ENCODE measurements around the gene PYCARD.
"Not testable (repeated sequence)": the region's sequence is repeated elsewhere in the genome, so short reads cannot be mapped to it uniquely, and the experiment has no call there.

The PYCARD gene

DNA sequence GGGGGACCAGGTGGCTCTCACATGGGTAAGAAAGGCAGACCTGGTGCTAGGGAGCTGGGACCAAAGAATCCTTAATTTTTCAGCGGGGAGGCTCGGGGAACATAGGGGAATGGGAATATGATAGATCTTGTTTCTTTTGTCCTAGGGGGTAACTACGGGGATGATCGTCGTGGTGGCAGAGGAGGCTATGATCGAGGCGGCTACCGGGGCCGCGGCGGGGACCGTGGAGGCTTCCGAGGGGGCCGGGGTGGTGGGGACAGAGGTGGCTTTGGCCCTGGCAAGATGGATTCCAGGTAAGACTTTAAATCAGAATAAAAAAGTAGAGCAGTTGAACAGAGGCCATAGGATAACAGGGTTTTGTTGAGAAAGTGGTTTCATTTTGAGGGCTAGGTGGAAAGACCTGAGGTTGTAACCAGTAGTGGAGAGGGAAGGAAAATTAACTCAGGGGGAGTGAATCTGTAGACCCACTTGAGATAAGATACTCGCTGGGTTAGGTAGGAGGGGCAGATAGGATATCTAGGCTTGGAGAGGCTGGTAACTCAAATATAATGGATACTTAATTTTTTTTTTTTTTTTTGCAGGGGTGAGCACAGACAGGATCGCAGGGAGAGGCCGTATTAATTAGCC lies 11.6 kb downstream of the PYCARD start:
- DNase-seq (ENCODE audit: low read depth) = no peak

DNA sequence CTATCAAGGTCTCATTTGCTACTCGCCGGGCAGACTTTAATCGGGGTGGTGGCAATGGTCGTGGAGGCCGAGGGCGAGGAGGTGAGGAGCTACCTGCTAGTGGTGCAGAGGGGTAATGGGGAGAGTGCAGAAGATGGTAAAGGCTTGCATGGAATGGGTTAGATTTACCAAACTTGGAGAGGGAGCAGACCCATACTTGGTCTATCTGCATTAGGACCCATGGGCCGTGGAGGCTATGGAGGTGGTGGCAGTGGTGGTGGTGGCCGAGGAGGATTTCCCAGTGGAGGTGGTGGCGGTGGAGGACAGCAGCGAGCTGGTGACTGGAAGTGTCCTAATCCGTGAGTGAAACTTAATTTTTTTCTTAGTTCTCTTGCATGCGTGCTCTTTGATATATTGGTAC lies 12.5 kb downstream of the PYCARD start:
- no peak for DNase-seq (ENCODE audit: low read depth)

DNA sequence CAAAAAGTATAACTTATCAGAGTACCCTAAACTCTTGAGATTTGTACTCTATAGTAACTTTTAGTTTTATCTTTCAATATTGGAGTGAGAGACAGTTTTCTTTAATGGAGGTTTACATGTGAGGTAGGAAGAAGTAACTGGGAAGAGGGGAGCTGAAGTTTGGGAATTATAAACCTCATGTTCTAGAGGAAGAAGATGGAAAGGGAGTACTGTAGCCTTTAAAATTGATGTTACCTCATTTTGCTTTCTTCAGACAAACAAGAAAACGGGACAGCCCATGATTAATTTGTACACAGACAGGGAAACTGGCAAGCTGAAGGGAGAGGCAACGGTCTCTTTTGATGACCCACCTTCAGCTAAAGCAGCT lies 13.2 kb downstream of the PYCARD start:
- DNase-seq (ENCODE audit: low read depth) = no peak

DNA sequence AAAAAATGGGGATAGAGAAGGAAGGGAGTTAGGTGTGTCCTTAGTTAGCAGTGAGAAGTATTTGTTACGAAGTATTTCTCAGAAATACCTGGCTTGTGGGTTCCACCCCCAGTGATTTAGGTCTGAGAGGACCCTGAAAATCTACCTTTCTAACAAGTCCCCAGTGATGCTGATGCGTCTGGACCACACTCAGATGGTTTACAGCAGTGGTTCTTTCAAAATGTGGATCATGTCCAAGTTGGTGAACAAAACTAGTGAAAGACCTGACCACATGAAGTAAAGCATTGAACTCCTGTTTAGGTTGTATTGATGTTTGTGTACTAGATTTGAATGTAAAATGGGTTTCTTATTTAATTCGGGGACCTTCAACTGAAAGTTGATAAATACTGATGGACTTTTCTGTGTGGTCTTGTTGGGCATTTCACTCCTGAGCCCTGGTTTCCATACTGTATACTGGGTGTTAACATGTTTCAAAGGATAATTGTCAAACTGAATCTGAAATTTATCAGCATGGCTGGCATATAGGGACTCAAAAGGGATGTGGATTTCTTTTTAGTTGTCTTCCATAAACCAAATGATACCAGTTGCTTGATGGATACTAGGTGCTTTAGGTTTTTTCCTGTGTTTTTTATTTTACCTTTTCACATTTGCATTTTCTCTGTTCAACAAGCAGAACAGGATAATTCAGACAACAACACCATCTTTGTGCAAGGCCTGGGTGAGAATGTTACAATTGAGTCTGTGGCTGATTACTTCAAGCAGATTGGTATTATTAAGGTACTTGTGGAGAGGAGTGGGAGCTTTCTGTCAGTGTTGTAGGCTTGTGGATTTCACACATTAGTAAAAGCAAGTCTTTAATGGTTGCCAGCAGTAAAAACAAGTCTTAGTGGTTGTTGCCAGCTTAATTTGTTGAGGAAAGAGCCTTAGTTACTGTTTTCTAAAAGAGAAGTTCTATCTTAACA lies 13.8 kb downstream of the PYCARD start:
- DNase-seq (ENCODE audit: low read depth) = no peak

DNA sequence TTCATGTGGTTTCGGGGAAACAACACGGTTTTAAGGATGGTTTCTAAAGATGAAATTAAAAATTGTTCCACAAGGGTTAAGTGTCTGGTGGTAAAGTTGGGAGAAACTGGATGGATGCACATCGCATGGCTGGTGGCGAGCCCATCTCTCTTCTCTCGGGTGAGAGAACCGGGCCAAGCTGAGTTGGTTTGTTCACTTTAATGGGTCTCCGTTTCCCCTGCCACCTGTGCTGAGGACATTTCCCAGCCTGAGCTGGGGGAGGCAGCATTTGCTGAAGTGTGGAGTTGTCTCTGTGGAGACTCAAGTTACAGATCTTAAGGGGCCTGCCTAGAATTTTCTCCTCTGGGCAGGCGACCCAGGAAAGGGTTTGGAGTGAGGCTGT lies 14.8 kb downstream of the PYCARD start:
- no peak for DNase-seq (ENCODE audit: low read depth)

DNA sequence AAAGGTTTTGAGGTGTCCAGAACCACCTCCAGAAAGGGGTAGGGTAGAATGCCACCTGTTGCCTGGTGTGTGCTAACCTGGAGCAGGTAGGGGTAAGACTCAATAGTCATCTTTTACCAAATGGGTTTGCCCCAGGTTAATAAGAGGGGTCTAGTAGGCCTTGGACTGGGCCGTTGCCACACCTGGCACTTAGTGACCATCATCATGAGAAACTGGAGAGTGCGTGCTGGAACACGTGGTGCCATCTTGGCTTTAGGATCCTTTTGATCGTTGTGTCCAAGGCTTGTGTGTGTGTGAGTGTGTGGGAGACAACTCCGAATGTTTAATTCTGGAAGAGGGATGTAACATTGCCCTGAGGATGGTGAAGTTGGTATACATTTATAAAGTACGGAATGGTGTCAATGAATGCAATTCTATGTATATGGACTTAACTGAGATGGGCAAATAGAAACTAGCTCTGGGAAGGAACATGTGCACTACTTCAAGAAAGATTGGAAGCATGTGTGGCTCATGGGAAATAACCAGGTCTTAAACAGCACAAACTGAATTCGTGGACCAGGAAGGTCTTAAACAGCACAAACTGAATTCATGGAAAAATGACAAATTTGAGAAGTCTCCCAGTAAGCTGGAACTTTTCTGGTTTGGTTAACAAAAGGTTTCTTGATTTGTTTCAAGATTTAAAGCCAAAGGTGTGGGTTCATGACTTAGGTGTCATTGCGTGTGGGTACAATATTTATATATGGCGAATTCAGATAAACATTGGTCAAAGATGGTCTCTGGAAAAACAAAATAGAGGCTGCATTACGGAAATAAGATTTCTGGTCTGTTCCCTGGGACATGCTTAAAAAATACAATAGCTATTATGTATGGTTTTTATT lies 15.4 kb downstream of the PYCARD start:
- no peak for DNase-seq (ENCODE audit: low read depth)

DNA sequence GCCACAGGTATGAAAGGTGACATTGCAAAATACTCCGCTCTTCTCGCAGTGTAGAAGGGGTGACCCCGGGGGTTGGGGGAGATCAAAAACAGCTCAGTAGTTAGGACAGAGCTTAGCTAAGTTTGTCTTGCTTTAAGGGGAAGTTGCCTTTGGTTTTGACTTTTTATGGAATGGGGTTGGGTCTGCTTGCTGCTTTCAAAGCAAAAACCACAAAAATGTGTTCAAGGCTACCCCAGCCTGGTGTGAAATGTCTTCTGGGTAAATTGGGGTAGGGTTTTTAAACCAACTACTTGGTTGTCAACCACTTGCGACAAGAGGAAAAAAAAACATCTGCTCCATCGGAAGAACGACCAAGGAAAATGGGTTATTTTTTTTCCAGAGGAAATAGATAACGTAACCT lies 16.4 kb downstream of the PYCARD start:
- no peak for DNase-seq (ENCODE audit: low read depth)

DNA sequence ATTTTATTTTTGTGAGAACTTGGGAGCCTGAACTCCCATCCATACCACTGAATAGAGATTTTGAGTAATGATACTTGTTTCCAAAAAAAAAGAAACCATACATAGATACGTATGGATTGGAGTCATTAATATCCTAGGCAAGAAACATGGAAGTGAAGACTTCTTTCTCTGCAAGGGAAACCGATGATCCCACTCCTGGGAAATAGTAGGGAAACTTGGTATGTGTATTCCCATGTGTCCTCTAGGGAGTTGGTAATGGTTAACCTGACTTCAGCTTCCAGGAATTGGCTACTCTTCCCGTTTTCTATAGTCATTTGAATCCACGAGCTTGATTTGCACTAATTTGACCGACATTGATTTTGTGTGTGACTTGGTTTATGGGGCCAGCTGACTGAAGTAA lies 17.2 kb downstream of the PYCARD start:
- DNase-seq (ENCODE audit: low read depth) = no peak

DNA sequence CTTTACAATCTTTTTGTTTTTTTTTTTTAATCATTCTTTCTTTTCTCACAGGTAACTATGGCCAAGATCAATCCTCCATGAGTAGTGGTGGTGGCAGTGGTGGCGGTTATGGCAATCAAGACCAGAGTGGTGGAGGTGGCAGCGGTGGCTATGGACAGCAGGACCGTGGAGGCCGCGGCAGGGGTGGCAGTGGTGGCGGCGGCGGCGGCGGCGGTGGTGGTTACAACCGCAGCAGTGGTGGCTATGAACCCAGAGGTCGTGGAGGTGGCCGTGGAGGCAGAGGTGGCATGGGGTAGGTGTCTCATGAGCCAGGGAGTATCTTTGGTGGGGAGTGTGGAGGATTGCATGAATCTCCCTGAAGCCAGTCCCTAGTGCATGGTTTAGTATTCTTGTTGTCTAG lies 17.7 kb downstream of the PYCARD start:
- no peak for DNase-seq (ENCODE audit: low read depth)

DNA sequence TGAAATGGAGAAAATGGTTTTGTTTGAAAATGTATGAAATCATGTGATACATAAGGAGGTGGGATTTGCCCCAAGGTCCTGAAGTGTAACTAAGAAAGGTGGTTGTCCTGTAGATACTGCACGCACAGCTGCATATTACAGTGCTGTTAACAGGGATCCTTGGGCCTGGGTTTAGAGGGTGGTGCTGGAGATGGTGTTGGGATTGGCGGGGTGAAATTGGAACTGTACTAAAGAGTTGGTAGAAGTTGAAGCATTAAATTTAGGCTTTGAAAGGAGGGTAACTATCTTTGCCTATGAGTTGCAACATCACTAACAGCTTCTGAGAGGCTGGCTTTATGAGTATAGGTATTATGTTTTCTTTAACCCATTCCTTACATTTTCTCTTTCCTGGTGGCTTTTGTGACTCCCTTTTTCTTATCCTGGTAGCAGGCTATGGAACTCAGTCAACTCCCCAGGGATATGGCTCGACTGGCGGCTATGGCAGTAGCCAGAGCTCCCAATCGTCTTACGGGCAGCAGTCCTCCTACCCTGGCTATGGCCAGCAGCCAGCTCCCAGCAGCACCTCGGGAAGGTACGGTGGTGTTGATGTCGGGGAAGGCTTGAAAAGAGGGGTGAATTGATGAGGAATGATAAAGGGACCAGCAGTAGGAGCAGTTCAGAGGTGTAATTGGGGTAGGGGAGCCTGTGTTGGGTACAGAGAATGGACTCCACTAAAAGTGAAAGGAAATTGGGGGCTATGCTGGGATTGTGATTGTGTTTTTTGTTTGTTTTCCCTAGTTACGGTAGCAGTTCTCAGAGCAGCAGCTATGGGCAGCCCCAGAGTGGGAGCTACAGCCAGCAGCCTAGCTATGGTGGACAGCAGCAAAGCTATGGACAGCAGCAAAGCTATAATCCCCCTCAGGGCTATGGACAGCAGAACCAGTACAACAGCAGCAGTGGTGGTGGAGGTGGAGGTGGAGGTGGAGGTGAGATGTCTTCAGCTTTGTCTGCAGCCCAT lies 18.8 kb downstream of the PYCARD start:
- DNase-seq (ENCODE audit: low read depth) = no peak

DNA sequence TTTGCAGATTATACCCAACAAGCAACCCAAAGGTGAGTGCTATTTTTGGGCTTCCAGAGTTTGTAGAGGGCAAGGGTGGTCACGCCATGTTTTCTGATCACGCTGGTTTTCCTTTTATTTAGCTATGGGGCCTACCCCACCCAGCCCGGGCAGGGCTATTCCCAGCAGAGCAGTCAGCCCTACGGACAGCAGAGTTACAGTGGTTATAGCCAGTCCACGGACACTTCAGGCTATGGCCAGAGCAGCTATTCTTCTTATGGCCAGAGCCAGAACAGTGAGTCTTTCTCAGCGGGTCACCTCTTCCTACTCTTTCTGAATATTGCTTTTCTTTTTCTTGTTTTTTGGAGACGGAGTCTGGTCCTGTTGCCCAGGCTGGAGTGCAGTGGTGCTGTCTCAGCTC lies 20.2 kb downstream of the PYCARD start:
- no peak for DNase-seq (ENCODE audit: low read depth)

DNA sequence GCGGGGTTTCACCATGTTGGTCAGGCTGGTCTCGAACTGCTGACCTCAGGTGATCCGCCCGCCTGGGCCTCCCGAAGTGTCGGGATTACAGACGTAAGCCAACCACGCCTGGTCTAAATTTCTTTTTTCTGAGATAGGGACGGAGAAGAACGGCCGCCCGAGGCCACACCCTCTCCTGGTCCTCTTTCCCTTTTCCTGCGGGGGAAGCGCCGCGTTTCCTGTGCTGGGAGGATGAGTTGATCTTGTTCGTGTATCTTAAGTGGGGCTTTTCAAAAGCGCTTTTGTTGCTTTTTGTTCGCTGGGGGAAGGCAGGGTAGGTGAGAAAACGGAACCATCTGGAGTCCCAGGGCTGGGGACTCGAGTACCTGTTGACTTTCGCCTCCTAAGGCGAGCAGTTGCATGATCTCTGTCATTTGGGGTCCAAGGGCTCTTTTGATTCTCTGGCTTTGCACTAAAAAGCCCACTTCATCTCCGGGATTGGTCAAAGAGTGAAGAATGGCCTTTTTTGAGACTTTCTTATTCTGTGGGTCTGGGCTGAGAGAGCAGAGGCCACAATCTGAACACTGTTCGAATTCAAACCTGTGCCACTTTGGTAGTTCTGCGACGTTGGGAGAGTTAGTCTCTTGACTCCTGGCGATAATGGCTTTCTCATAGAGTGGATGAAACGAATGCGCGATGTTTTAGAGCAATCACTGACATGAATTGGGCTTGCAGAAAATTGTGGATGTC lies 21.3 kb downstream of the PYCARD start:
- no peak for DNase-seq (ENCODE audit: low read depth)

DNA sequence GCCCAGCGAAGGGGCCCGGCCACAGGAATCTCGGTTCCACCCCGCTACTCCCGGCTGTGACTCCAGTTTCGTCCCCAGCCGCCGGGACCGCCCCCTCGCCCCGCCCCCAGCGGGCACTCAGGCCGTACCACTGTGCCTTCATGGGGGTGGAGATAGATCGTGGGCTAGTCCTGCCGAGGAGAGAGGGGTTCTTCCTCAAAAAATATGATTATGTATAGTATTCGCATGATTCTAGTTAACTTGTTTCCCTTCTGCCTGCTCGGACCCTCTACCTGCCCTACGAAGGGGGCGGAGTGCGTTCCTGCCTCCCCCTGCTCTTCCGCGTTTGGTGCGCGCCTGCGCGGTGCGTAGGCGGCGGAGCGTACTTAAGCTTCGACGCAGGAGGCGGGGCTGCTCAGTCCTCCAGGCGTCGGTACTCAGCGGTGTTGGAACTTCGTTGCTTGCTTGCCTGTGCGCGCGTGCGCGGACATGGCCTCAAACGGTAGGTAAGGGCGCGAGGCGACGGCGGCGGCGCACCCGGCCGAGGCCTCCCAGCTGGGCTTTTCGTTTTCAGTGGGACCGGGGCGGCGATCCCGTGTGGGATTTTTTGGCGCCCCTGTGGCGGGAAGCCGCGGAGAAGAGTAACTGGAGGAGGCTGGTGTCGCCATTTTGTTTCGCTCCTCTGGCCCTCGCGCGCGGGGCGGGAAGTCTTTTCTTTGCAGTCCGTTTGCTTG lies 22.7 kb downstream of the PYCARD start, which contains the start of gene FUS:
Gene FUS, plus strand, starts transcription at position 393 of the 713 bp plus-strand sequence. Its CDS starts 76 bp downstream, at position 469.
- peak; percentile 82 for DNase-seq (ENCODE audit: low read depth)

DNA sequence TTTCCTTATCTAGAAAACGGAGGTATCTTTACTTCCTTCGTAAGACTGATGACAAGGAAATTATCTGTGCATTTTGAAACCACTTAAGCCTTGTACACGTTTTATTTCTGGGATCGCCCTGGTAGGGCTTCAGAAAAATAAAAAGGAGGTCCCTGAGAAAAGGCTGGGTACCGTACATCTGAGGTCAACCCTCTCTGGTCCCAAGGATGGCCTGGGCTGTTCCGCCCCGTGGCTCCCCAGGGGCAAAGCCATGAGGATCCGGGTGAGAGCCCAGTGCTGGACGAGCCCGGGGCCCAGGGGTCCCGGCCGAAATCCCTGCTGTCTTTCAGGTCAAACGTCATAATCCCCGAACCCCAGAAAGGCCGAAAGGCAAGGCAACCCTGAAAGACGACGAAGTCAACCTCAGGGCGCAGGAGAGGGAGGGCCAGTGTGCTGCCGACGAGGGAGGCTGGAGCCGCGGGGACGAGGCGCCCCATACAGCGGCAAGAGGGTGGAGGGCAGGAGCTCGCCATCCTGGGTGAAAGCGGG lies 23.3 kb downstream of the PYCARD start:
- DNase-seq (ENCODE audit: low read depth) = no peak

DNA sequence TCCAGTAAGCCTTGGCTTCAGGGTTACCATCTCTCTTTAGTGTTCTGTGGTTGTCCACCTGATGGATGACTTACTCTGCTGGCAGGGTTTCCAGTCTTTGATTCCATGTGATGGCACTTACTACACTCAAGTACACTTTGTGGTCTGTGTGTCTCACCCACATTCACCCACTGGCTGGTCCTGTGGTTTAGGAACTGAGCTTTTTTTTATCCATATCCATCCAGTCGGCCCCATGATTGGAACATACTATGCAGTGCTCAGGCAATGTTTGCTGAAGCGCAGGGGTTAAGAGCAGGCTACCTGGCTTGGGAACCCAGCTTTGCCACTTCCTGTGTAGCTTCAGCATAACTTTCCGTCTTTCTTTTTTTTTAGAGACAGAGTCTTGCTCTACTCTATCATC lies 25.4 kb downstream of the PYCARD start:
- peak; percentile 9 for DNase-seq (ENCODE audit: low read depth)

DNA sequence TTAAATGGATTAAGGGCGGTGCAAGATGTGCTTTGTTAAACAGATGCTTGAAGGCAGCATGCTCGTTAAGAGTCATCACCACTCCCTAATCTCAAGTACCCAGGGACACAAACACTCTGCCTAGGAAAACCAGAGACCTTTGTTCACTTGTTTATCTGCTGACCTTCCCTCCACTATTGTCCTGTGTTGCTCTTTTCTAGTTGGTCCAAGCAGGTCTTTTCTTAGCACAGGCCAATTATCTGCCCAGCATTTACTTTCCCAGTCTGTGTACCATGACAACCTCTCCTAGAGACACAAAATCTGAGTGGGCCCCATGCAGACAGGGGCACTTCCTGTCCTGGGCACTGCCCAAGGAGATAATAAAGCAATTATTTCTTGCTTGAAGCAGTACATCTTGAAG lies 32.5 kb downstream of the PYCARD start:
- DNase-seq (ENCODE audit: low read depth) = not testable (repeated sequence)

DNA sequence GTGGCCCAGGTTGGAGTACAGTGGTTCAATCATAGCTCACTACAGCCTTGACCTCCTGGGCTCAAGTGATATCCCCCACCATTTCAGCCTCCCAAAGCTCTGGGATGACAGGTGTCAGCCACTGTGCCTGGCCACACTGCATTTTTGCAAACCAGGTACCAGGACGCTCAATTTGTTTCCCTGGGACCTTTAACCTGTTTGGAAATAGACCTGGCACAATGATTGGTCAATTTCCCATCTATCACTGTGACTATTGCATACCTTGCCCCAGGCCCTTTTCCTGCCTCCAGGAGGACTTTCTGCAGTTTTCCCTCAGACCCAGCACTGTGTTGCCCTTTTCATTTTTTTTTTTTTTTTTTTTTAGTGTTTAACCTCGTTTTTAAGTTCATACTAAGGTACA lies 33.7 kb downstream of the PYCARD start:
- DNase-seq (ENCODE audit: low read depth) = no peak

DNA sequence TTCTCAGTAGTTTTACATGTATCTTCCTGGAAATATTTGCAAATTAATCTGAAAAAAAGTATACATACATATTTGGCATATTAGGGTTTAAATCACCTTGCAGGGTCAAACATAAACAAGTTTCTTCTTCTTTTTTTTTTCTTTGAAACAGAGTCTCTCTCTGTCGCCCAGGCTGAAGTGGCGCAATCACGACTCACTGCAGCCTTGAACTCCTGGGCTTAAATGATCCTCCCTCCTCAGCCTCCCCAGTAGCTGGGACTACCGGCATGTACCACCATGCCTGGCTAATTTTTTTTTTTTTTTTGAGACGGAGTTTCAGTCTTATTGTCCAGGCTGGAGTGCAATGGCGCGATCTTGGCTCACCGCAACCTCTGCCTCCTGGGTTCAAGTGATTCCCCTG lies 35.2 kb downstream of the PYCARD start:
- DNase-seq (ENCODE audit: low read depth) = no peak

DNA sequence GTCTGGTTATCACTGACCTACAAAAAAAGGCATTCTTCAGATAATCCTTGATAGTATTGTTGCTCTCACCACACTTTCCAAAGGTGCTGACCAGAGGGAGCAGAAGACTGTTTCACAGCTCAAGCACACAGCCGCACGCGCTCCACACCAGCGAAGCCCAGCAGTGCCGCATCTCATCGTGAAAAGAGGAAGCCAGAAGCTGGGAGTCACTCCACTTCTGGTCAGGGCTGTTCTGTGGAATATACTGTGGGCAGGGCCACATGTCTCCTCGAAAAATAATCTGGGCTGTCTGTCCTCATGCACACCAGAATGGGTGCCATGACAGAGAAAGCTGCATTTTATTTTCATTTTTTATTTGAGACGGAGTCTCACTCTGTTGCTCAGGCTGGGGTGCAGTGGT lies 45.4 kb downstream of the PYCARD start:
- no peak for DNase-seq (ENCODE audit: low read depth)
